ENCODE measurements around the gene THAP4. TPM values are rescaled to one million over a fixed set of nuclear protein-coding genes. Genes with fewer than 3 reads are reported as not detected.

The THAP4 gene
- total and polyA plus RNA-seq, 2 of the 13 experiments (the other 11 are each of a cell fraction or from before 2014, with no cell fraction given), result 59.7 to 75.7 TPM

DNA sequence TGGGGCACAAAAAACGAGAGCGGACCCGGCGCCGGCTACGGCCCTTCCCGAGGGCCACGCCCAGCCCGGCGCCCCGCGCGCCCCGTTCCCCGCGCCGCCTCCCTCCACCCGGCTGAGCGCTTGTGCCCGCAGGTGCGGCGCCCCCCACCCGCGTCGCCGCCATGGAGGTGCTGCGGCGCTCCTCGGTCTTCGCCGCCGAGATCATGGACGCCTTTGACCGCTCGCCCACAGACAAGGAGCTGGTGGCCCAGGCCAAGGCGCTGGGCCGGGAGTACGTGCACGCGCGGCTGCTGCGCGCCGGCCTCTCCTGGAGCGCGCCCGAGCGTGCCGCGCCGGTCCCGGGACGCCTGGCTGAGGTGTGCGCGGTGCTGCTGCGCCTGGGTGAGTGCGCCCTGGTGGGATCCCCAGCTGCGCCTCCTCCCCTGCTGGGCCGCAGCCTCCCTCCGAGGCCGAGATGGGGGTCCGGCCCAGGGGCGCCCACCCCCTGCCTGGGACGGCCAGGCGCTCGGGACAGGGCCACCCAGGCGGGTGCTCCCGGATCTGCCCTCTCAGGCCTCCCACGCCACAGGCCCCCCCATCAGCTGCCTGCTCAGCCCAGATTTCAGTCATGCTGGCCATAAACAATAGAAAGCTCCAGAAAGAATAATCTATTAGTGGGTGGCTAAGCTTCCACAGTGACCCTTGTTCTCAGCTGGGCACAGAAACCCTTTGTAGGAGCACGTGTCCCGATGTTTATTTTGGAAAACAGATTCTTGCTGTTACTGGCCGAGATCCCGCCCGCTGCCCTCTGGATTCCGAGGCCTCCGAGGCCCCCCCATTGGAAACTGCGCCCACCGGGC is 77.4 kb downstream of the THAP4 start (continued):
- TF ChIP-seq ZNF790 (CRISPR knock-in tag; IDR thresholded peaks at IDR 0.05; ENCODE audit: borderline replicate concordance) (no peak), MIXL1 (CRISPR knock-in tag; IDR thresholded peaks at IDR 0.05) (no peak), ZNF761 (CRISPR knock-in tag; conservative IDR thresholded peaks at IDR 0.05) (no peak), SP2 (CRISPR knock-in tag; IDR thresholded peaks at IDR 0.05) (no peak), ZNF546 (CRISPR knock-in tag; conservative IDR thresholded peaks at IDR 0.05) (no peak), SYNCRIP (IDR thresholded peaks at IDR 0.05; ENCODE audit: insufficient read depth, low read depth, low read length) (no peak), BHLHE40 (IDR thresholded peaks at IDR 0.05; ENCODE audit: low read length) (no peak), ZSCAN25 (CRISPR knock-in tag; IDR thresholded peaks at IDR 0.05) (no peak), KIAA2018 (CRISPR knock-in tag; IDR thresholded peaks at IDR 0.05; ENCODE audit: borderline replicate concordance) (no peak)
- TF ChIP-seq, protein P1, sequence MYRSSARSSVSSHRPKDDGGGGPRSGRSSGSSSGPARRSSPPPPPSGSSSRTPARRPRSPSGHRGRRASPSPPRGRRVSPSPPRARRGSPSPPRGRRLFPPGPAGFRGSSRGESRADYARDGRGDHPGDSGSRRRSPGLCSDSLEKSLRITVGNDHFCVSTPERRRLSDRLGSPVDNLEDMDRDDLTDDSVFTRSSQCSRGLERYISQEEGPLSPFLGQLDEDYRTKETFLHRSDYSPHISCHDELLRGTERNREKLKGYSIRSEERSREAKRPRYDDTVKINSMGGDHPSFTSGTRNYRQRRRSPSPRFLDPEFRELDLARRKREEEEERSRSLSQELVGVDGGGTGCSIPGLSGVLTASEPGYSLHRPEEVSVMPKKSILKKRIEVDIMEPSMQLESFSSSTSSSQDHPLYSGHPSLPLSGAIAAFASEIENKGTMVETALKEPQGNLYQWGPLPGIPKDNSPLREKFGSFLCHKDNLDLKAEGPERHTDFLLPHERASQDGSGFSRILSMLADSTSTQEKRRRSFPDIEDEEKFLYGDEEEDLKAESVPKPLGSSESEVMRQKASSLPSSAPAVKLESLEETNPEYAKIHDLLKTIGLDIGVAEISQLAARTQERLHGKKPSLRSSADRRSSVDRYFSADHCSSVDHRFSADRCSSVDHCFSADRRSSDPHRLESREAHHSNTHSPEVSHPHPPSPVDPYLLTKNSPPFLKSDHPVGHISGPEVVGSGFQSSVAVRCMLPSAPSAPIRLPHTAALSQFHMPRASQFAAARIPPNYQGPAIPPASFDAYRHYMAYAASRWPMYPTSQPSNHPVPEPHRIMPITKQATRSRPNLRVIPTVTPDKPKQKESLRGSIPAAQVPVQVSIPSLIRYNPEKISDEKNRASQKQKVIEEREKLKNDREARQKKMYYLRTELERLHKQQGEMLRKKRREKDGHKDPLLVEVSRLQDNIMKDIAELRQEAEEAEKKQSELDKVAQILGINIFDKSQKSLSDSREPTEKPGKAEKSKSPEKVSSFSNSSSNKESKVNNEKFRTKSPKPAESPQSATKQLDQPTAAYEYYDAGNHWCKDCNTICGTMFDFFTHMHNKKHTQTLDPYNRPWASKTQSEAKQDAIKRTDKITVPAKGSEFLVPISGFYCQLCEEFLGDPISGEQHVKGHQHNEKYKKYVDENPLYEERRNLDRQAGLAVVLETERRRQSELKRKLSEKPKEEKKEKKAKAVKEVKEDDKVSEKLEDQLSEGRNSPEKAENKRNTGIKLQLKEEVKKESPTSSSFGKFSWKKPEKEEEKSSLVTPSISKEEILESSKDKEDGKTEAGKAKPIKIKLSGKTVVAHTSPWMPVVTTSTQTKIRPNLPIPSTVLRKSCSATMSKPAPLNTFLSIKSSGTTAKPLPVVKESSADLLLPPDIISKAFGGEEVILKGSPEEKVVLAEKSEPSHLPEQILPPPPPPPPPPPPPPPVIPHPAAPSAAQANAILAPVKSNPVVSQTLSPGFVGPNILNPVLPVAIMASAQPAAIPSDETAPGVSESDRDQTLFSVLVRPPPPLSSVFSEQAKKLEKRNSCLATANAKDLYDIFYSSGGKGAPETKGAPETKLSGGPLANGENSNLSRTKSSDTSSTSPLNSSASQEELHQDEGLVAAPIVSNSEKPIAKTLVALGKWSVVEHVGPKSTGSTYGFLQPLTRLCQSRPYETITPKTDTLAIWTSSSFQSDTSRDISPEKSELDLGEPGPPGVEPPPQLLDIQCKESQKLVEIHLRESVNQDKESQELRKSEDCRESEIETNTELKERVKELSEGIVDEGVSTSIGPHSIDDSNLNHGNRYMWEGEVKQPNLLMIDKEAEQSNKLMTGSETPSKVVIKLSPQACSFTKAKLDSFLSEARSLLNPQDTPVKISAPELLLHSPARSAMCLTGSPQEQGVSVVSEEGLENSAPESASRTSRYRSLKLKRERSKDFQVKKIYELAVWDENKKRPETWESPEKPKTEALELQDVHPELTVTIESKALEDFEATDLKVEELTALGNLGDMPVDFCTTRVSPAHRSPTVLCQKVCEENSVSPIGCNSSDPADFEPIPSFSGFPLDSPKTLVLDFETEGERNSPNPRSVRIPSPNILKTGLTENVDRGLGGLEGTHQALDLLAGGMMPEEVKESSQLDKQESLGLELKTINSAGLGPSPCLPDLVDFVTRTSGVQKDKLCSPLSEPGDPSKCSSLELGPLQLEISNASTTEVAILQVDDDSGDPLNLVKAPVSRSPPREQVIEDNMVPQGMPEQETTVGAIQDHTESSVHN (CRISPR knock-in tag; IDR thresholded peaks at IDR 0.05), result no peak
- TF ChIP-seq, protein P2, sequence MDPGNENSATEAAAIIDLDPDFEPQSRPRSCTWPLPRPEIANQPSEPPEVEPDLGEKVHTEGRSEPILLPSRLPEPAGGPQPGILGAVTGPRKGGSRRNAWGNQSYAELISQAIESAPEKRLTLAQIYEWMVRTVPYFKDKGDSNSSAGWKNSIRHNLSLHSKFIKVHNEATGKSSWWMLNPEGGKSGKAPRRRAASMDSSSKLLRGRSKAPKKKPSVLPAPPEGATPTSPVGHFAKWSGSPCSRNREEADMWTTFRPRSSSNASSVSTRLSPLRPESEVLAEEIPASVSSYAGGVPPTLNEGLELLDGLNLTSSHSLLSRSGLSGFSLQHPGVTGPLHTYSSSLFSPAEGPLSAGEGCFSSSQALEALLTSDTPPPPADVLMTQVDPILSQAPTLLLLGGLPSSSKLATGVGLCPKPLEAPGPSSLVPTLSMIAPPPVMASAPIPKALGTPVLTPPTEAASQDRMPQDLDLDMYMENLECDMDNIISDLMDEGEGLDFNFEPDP (CRISPR knock-in tag; conservative IDR thresholded peaks at IDR 0.05), result no peak
